Measurements from ENCODE around the gene ATP5IF1.

The ATP5IF1 gene

DNA sequence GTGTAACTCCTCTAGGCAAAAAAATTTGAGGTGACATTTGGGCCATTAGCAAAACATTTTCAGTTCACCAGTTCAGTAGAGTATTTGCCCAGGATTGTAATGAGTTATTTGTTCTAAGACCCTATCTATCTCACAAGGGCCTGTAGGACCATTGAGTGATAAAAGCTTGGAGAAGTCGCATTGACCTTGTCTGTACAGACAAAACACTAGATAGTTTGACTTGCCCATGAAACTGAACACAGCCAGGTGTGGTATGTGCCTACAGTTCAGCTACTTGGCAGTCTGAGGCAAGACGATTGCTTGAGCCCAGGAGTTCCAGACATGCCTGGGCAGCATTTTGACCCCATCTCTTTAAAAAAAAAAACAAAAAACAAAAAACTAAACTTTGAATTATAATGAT, 3.1 kb downstream of the ATP5IF1 start:
- no peak for DNase-seq

DNA sequence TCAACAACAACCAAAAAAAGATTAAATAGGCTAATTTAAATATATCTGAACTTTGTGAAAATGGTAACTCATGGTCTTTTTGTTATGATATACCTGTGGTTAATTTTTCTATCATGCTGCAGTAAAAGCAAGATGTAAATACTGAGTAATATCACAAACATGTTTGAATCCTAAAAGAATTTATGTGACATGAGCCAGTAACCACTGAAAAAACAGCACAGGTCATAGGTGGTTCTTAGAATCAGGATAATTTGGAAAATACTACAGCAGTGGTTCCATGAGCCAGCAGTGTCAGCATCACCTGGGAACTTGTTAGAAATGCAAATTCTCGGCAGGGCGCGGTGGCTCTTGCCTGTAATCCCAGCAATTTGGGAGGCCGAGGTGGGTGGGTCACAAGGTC, 4.1 kb downstream of the ATP5IF1 start:
- DNase-seq = no peak

DNA sequence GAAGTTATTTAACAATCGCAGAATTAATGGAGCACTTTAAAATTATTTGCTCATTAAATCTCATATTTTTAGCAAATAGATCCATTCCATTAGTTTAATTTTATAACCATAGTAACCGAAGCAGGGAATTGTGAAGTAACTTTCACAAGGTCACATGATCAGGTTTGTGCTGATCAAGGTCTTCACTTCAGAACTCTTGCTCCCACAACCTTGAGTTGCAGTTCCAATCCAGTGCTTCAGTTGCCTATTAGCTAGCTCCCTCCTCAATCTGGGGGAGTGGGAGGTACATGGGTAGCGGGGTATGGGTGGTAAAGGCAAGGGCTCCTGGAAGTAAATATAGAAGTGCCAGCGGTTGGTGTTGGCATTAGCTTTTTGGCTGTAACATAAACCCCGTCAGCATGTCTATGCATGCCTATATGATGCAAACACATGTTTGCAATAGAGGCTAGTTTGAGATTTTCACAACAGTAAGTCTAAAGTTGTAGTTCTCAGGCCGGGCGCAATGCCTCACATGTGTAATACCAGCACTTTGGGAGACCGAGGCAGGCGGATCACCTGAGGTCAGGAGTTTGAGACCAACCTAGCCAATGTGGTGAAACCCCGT, 5.8 kb downstream of the ATP5IF1 start:
- no peak for DNase-seq

DNA sequence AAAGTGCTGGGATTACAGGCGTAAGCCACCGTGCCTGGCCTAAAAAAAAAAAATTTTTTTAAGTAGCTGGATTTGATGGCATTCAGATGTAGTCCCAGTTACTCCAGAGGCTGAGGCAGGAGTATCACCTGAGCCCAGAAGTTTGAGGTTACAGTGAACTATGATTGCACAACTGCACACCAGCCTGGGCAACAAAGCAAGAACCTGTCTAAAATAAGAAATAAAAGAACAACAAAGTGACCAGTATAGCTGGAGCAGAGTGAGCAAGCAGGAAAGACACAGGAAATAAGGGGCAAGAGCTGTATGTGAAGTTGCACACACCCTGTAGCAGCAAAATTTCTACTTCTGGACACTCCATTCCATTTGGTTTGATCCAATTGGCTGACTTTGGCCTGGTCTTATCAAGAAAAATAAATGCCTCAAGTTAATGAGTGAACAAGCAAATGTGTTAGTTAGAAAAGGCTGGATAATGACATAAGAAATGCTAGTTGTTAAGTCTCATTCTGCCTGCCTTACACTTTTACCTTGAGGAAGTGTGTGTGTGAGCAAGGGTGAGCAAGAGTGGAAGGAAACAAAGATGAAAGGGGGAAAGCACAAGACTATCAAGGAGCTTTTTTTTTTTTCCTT, 7.9 kb downstream of the ATP5IF1 start:
- peak; percentile 28 for DNase-seq

DNA sequence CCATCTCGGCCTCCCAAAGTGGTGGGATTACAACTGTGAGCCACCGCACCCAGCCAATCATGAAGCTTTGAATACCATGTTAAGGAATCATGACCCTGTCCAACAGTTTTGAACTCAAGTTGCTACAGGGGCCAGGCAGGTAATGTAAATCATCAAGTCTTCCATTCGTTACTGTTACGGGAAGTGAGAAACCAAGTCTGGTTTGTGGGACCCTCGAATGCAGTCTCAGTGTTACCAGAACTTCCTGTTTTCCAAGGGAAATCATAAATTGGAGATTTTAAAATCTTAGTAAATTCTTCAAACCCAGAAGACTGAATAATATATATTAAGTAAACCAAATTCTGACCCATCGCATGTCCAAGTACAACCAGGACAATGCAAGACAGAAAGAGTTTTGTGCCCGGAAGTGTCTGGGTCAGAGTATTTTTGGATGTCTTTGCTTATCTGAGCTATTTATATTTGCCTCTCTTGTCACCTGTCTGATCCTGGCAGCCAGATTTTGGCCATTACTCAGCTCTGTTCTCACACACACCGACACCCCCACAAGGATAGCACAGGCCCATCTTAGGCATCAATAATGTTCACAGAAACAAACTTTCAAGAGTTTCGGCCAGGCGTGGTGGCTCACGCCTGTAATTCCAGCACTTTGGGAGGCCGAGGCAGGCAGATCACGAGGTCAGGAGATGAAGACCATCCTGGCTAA, 8.8 kb downstream of the ATP5IF1 start:
- no peak for DNase-seq

DNA sequence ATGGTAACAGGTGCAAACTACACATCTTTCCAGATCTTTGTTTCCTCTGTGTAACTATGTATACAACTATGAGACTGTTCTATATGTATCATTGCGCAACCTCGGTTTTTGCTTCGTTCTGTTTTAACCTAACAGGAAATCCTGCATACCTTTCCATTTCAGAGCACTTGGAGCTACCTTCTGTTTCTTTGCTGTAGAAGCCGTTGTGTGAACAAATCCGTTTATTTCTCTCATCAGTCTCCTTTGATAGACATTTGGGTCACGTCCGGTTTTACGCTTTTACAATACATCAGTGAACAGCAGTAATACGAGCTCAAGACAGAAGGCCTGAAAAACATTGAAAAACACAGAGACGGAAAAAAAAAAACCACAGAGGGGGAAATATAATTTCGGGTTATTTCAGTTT, 10.5 kb downstream of the ATP5IF1 start:
- DNase-seq = peak; percentile 51

DNA sequence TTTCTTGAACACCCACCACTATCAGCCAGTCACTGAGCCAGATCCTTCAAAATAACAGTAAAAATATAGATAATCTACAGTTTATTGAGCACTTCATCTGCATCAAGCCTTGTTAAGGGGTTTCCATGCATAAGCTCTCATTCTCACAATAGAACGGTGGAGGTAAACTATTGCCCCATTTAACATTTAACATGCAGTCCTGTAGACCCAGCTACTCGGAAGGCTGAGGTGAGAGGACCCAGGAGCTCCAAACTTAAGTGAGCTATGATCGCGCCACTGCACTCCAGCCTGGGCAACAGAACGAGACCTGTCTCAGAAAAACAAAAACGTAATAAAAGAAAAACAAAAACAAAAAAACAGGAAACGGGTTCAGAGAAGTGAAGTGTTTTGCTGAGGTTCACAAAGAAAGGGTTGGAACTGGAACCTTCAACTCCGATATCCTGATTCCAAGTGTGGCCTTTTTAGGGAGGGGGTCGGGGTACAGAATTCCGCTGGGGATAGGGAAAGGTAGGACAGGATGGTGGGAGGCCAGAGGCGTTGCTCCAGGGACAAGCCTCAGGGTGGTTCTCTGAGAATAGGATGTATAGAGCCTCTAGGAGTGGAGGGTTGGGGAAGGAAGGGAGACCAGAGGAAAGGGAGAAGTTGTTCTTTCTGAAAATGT, 11.8 kb downstream of the ATP5IF1 start:
- DNase-seq = no peak

DNA sequence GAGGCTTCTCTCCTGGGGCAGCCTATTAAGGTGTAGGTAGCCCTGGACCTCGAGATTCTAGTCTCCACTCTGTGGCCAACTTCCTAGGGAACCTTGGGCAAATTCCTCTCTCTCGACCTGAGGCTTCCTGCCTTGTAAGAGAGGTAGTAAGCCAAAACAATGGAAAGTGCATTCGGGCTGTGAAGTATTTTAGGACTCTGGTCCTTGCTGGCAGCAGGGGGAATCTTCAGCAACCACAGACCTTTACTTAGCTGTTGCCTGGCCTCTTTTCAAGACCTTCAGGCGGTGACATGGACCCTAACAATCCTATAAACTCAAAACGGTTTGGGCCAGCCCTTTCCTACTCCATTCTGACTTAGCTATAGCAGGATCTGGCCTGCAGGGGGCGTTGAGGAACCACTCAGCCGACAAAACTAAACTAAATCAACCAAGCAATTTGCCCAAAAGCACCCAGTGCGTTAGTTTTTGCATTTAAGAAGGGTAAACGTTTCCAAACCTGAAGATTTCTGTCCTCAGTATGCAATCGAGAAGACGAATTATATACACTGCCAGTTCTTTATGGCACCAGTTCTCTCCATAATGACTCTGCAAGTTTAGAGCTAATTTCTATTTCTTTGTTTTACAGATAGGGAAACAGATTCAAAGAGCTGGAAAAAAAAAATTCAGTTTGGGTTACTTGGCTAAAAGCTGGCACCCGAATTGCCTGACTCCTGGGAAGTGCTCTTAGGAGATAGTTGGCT, 12.5 kb downstream of the ATP5IF1 start:
- peak; percentile 88 for DNase-seq

DNA sequence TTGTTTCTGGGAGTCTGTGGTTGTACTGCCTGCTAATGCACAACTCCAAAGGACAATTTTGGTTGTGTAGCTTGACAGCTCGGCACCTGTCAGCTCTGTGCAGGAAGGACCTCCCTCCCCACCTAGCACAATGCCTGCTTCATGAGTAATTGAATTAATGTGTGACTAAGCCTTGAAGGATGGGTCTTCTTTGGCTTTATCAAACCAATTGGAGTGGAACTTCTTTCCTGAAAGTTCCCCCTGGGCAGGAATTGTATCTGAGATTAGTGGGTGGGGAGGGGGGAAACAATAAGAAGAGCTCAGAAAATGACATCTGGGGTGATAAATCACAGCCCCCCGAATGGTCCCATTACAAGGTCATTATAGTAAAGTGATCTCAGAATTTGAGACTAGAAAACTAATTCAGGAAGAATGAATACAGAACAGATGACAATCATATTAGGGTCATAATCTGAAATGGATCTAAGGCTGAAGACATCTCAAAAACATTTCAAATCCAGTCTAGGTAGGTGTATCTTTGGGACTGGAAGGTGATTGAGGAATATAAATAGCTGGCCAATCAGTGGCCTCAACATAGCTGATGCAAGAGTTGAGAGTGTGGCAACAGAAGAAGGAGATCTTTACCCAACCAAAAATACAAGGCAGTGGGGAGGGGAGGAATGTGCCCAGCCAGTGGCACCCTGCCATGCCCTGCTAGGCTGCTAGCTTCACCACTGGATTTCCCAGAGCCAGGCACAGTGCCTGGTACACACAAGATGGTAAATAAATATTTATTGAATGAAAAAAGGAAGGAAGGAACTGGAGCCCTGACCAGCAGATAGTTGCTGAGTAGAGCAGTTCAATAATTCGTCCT, 13.3 kb downstream of the ATP5IF1 start:
- peak; percentile 55 for DNase-seq

DNA sequence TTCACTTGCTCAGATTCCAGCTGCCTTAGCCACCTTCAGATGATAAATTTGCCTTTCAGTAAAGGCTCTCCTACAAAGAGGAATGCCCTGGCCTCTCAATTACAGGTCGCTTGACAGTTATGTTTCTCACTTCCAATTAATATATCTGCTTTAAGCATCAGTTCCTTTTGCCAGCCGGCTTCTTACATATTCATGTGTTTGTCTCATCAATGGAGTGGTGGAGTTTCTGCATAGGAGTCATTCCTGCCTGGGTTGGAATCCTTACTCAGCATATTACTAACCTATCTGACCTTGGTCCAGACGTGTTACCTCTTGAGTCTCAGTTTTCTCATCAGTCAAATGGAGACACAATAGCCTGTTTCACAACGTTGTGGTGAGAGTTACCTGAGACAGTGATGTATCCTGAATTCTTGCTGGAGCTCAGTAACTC, 14.0 kb downstream of the ATP5IF1 start:
- no peak for DNase-seq

DNA sequence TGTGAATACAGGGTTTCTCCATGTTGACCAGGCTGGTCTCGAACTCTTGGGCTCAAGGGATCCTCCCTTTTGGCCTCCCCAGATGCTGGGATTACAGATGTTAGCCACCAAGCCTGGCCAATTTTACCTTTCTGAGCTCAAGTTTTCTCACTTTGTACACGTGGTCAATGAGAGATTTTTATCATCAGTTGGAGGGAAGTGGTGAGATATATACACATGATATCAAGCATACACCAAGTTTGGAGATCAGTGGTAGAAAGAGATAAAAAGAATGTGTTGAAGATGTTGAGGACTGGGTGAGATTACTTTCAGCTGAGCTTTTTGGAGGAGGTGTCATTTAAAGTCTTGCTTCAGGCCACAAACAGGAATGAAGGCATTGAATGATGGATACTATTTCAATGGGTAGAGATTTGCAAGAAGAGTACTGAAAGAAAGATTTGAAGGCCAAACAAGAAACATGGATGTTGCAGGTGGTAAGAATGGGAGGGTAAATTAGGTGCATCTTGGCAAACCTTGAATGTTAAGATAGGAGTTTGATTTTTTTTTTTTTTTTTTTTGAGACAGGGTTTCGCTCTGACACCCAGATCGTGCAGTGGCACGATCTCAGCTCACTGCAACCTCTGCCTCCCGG, 20.4 kb downstream of the ATP5IF1 start:
- no peak for DNase-seq

DNA sequence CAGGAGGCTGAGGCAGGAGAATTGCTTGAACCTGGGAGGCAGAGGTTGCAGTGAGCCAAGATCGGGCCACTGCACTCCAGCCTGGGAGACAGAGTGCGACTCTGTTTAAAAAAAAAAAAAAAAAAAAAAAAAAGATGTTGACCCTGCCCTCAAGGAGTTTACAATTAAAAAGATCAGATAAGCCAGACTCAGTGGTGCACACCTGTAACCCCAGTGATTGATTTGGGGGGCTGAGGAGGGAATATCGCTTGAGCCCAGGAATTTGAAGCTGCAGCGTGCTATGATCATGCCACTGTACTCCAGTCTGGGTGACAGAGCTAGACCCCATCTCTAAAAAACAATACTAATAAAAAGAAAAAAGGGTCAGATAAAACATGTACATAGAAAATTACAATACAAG, 21.8 kb downstream of the ATP5IF1 start:
- DNase-seq = no peak

DNA sequence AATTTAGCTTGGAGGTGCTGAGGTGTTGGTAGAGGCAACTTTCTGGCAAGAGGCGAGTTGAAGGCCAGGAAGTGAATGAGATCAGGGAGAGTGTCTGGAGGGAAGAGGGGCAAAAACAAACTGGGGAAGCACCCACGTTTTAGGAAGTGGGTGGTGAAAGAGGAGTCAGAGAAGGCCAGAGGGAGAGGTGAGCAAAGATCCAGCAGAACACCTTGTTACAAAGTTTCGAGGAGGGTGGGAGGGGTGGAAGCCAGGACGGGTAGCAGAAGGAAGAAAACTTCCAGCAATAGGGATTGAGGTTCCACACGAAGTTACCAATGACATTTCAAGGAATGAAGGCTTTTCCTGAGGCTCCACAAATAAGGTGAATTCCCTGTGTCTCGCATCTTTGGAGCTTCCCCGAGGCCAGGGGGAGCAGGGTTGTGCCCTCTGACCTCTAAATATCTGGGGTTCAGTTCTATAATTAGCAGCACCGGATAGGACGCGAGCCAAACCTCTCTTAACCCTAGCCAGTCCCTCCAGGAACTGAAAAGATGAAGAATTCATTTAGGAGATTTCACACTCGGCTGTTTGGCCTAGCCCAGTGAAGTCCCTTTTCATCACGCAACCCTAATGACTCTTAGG, 22.8 kb downstream of the ATP5IF1 start:
- no peak for DNase-seq

DNA sequence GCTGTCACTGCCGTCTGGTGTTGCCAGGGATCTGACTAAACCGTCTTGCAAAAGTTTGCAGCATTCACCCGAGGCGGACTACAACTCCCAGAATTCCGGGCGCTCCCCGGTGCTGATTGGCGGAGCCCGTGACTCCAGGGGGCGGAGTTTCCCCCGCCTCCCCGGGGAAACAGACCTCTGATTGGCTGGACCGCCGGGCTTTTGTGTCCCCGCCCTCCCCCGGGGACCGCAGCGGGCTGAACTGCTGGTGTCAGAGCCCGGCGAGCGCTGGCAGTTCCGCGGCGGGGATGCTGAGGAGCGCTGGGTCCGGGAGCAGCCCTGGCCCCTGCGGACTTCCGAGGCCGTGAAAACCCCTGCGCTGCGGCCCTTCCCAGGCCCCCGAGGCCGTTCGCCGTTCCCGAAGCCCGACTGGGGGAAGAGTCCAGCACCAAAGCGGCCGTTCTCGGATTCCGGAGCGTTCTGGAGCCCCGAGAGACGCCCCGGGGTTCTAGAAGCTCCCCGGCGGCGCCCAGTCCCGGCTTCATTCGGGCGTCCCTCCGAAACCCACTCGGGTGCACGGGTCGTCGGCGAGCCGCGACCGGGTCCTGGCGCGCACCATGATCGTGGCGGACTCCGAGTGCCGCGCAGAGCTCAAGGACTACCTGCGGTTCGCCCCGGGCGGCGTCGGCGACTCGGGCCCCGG, 23.5 kb downstream of the ATP5IF1 start, which contains the start of gene SESN2:
Gene SESN2 (plus strand): TSS at position 267 of the 682 bp plus-strand sequence. CDS start 330 bp downstream, at position 597.
- peak; percentile 100 for DNase-seq

DNA sequence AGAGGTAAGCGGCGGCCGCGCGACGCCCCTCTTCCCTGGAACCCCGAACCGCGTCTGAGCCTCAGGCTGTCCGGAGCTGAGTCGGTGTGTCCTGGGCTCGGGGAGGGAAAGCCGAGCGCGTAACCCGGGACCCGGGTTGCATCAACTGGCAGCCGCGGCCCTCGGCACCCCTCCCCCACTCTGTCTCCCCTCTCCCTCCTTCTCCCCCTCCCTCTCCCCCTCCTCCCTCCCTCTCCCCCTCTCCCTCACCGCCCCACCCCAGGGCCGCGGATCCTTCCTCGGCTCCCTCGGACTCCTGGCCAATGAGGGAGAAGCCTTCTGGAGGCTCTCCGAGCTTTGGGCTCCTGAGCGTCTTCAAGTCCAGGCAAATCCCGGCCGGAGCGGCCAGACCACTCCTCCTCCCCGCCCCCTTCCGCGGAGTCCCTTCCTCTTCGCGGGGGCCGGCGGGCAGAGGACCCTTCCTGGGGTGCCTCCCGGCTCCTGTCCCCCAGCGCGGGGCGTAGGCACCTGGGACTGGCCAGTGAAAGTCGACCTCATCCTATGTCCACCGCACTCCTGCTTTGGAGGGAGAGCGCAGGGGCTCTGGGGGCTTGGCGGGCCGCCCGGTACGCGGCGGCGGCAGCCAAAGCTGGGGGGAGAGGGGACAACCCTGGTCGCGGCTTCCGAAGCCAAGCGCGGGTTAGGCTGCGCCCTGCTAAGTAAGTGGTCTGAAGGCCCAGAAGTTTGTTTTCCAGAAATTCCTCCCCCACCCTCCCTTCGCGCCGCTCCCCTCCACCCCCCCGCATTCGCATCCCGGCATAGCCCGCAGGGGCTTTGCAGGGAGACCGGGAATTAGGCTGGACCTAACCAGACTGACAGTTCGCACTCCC, 24.2 kb downstream of the ATP5IF1 start:
- peak; percentile 44 for DNase-seq

DNA sequence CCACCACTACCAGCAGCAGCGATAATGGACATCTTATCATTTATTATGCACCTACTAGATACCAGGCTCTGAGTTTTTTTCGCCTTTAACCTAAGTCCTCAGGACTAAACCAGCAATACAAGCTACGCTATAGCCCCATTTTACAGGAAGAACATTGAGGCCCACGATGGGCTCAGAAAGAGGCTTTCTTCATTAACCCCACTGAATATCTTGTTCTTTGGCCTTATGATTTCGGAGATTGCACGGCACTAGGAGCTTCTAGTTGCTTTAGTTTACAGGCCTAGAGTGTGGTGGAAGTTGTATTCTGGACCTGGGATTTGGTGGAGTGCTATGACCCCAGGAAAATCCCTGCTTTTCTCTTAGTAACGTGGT, 24.9 kb downstream of the ATP5IF1 start:
- DNase-seq = no peak

DNA sequence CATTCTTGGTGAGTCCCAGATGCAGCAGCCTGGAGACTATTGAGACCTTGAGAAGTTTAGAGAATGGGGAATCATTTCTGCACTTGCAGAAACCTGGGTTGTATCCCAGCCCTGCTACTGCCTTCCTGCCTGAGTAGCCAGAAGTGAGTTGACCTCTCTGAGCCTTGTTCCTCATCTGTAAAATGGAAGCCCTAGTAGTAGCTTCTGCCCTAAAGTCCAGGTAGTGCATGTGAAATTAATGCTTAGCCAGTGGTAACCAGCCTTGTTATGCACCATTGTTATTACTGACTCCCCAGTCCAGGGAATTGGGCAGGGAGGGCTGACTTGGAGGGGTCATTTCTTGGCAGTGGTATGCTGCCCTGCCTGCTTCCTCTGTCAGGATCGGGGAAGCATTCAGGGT, 29.0 kb downstream of the ATP5IF1 start:
- DNase-seq = no peak

DNA sequence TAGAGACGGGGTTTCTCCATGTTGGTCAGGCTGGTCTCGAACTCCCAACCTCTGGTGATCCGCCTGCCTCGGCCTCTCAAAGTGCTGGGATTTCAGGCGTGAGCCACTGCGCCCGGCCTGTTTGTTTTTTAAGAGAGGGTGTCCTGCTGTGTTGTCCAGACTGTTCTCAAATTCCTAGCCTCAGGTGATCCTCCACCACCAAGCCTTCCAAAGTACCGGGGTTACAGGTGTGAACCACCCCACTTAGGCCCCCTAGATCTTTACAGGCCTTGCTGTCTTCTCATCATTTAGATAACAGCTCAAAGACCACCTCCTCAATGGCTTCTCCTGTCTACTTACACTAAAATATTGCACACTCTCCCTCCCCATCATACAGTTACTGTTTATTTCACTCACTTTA, 29.7 kb downstream of the ATP5IF1 start:
- DNase-seq = no peak

DNA sequence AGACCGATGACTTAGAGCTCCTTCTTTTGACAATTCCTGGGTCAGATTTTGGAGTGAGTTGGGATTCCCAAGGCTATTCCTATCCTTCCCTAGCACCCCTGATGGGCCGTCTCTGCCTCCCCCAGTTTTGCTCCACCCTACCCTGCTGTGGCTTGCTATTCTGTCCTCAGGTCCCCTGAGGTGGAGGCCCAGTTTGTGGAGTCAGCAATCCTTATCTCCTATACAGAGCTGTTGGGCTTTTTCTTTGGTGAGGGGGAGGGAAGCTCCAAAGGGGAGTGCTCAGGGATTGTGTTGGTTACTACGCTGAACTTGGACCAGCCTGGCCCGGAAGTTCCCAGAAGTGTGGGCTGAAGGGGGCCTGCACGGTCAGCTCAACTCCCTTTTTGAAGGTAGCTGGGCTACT, 31.0 kb downstream of the ATP5IF1 start:
- no peak for DNase-seq

Data from CD4-positive, alpha-beta T cell treated with Interleukin-6 for 4 hours (primary cell).